ENCODE data around the gene LGR6. TPM values are rescaled to one million over a fixed set of nuclear protein-coding genes. Genes with fewer than 3 reads are reported as not detected.
"Not testable (repeated sequence)": the region's sequence is repeated elsewhere in the genome, so short reads cannot be mapped to it uniquely, and the experiment has no call there.

Gene LGR6
- polyA plus RNA-seq, 3 donors = 0.70 to 1.5 (median 1.0) TPM

- DNase-seq (ENCODE audit: extremely low read depth in 1 of 11, low read depth in 9 of 11, low spot score in 4 of 11) = no peak
These were observed 54.5 kb downstream of the LGR6 start for GRCh38 chr1:202247837-202248795.

DNA sequence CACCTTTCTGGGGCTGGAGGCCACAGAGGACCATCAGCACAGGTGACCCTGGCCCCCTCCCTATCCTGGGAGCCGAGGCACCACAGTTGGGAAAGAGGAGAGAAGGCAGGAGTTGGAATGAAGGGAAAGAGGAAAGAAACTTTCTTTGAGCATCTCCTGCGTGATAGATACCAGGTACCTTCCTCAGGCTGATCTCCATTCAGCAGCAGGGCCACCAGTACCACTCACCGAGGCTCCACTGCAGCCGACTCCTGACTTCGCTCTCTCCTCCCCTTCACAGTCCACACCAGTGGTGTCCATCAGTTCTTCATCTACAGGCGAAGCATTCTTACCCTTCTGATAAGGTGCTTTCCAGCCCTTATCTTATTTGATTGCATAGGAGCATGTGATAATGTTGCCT is 55.3 kb downstream of the LGR6 start:
- DNase-seq (ENCODE audit: extremely low read depth in 1 of 11, low read depth in 9 of 11, low spot score in 4 of 11) = no peak

DNA sequence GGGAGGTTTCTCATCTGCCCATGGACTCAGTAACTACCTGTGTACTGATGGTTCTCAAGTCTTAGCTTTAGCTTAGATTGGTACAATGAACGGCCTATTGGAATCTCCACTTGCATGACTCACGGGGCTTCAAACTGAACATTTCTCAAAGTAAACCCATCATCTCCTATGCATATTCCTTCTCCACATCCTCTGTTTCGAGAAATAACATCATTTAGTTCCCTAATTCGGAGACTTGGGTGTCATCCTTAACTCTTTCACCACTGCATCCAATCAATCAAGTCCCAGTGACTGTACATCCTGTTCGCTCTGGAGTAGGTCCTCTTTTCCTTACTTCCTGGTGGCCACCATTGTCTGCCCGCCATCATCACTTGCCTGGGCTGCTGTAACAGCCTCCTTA is 55.8 kb downstream of the LGR6 start:
- no peak for DNase-seq (ENCODE audit: extremely low read depth in 1 of 11, low read depth in 9 of 11, low spot score in 4 of 11)

DNA sequence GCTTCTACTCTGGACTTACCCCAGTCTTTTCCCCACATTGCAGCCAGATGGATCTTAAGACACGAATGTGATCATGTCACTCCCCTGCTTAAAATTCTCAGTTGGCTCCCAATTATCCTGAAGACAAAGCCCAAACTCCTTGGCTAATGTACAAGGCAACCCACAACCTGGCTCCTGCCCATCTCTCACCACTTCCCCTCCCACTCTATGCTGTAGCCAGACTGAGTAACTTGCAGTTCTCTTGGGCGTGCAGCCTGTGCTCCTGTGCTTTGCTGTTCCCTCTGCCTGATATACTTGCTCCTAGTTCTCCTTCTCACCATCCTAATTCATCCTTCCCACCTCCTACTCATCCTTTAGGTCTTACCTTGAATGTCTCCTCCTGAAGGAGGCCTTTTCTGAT is 56.2 kb downstream of the LGR6 start:
- DNase-seq (ENCODE audit: extremely low read depth in 1 of 11, low read depth in 9 of 11, low spot score in 4 of 11) = no peak

GRCh38 chr1:202250982-202251381 is 57.4 kb downstream of the LGR6 start:
- no peak for DNase-seq (ENCODE audit: extremely low read depth in 1 of 11, low read depth in 9 of 11, low spot score in 4 of 11)

GRCh38 chr1:202251424-202252256 is 58.0 kb downstream of the LGR6 start:
- no peak for DNase-seq (ENCODE audit: extremely low read depth in 1 of 11, low read depth in 9 of 11, low spot score in 4 of 11)

- DNase-seq (ENCODE audit: extremely low read depth in 1 of 11, low read depth in 9 of 11, low spot score in 4 of 11) = no peak
These were observed 58.7 kb downstream of the LGR6 start for GRCh38 chr1:202252271-202252670.

GRCh38 chr1:202254454-202255252 is 61.1 kb downstream of the LGR6 start:
- no peak for DNase-seq (ENCODE audit: extremely low read depth in 1 of 11, low read depth in 9 of 11, low spot score in 4 of 11)

- peak in 2 of 11 donors; percentile 12 to 18 for DNase-seq (ENCODE audit: extremely low read depth in 1 of 11, low read depth in 9 of 11, low spot score in 4 of 11)
These were observed 61.7 kb downstream of the LGR6 start for GRCh38 chr1:202255343-202255742.

DNA sequence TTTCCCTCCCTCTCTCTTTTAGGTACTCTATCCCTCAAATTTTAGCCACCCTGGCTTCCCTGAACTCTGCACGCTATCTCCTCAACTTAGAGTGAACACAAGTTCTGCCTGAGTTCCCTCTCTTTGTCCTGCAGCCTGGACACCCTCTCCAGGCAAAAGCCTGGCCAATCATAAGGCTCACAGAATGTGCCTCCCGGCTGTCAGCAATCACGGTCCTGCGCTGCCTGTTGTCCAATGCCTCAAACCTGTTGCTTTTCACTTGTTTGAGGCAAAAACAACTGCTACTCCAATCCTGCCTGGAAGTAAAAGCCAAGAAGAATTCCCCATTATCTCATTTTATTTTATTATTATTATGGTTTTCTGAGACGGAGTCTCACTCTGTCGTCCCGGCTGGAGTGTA is 66.1 kb downstream of the LGR6 start:
- no peak for DNase-seq (ENCODE audit: extremely low read depth in 1 of 11, low read depth in 9 of 11, low spot score in 4 of 11)

DNA sequence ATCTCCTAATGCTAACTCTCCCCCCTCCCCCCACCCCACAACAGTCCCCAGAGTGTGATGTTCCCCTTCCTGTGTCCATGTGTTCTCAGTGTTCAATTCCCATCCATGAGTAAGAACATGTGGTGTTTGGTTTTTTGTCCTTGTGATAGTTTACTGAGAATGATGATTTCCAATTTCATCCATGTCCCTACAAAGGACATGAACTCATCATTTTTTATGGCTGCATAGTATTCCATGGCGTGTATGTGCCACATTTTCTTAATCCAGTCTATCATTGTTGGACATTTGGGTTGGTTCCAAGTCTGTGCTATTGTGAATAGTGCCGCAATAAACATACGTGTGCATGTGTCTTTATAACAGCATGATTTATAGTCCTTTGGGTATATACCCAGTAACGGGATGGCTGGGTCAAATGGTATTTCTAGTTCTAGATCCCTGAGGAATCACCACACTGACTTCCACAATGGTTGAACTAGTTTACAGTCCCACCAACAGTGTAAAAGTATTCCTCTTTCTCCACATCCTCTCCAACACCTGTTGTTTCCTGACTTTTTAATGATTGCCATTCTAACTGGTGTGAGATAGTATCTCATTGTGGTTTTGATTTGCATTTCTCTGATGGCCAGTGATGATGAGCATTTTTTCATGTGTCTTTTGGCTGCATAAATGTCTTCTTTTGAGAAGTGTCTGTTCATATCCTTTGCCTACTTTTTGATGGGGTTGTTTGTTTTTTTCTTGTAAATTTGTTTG is 67.8 kb downstream of the LGR6 start:
- not testable (repeated sequence) for DNase-seq (ENCODE audit: extremely low read depth in 1 of 11, low read depth in 9 of 11, low spot score in 4 of 11)

- no peak for DNase-seq (ENCODE audit: extremely low read depth in 1 of 11, low read depth in 9 of 11, low spot score in 4 of 11)
These were observed 70.0 kb downstream of the LGR6 start for GRCh38 chr1:202263628-202264027.

GRCh38 chr1:202264300-202264699 is 70.7 kb downstream of the LGR6 start:
- DNase-seq (ENCODE audit: extremely low read depth in 1 of 11, low read depth in 9 of 11, low spot score in 4 of 11) = no peak

- DNase-seq (ENCODE audit: extremely low read depth in 1 of 11, low read depth in 9 of 11, low spot score in 4 of 11) = no peak
These were observed 71.1 kb downstream of the LGR6 start for GRCh38 chr1:202264726-202265125.

- DNase-seq (ENCODE audit: extremely low read depth in 1 of 11, low read depth in 9 of 11, low spot score in 4 of 11) = no peak
These were observed 72.6 kb downstream of the LGR6 start for GRCh38 chr1:202266061-202266765.

- DNase-seq (ENCODE audit: extremely low read depth in 1 of 11, low read depth in 9 of 11, low spot score in 4 of 11) = no peak
These were observed 74.4 kb downstream of the LGR6 start for GRCh38 chr1:202268032-202268431.

GRCh38 chr1:202268817-202269216 is 75.2 kb downstream of the LGR6 start:
- DNase-seq (ENCODE audit: extremely low read depth in 1 of 11, low read depth in 9 of 11, low spot score in 4 of 11) = no peak

DNA sequence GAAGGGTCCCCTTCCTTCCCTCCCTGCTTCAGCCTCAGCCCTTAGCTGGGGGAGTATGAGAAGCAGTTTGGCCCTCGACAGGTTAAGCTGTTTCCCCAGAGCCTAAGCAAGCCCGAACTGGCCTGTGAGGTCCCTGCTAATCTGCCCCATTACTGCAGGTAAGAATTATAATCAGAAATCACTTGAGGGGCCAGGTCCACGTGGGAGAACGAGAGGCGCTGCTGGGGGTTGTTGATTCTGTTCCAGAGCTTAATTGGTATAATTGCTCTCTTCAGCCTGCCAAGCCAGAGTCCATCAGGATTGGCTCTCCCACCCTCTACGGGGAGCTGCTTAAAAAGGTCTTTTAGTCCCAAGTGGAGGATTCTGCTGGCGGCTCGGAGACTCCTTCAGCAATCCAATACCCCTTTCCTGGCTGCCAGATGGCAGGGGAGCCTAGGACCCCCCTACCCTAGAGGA is 77.3 kb downstream of the LGR6 start:
- DNase-seq (ENCODE audit: extremely low read depth in 1 of 11, low read depth in 9 of 11, low spot score in 4 of 11) = no peak
